Right atrium auricular region (tissue), 2 donors: ENCODE data around the gene DAPK1. TPM values are rescaled to one million over a fixed set of nuclear protein-coding genes. Genes with fewer than 3 reads are reported as not detected.

ENCODE experiments used
- DNase-seq: peaks from one replicate; pipeline ENCODE4 v3.0.0-alpha.2; 2019; ENCODE audit warnings: low spot score
- H3K27ac ChIP-seq, 2 donors: fragments of 200-600 bp; sonication (generic); 1 replicate in 1 of 2; 2 replicates in 1 of 2; pipeline ENCODE4 v1.5.1; 2016 to 2019
- H3K27me3 ChIP-seq, 2 donors: fragments of 200-600 bp; sonication (generic); one replicate each; pipeline versions ENCODE4 v1.5.1 to v1.6.0; 2017 to 2019
- H3K36me3 ChIP-seq: fragments of 200-600 bp; sonication (generic); one replicate; pipeline ENCODE4 v1.5.1; 2016
- H3K4me1 ChIP-seq, 2 donors: fragments of 200-600 bp; sonication (generic); one replicate each; pipeline versions ENCODE4 v1.5.1 to v1.6.0; 2017 to 2019
- H3K4me3 ChIP-seq, 2 donors: fragments of 200-600 bp; sonication (generic); 1 replicate in 1 of 2; 2 replicates in 1 of 2; pipeline ENCODE4 v1.5.1; 2017 to 2019; ENCODE audit warnings: mild to moderate bottlenecking in 1 of 2, moderate library complexity in 1 of 2
- H3K9me3 ChIP-seq, 2 donors: fragments of 200-600 bp; sonication (generic); one replicate each; pipeline ENCODE4 v1.5.1; 2019
- total RNA-seq, 2 donors: library from RNA; depleted of rRNA; stranded (reverse); fragments of >200 nt; gene quantifications; one replicate each; pipeline ENCODE4 v1.1.0, GENCODE V29; 2016
- TF ChIP-seq, protein P1 (sequence below), 2 donors: fragments of 200-600 bp; sonication (generic); IDR thresholded peaks; one replicate each; pipeline ENCODE4 v1.5.1; 2019; ENCODE audit warnings: antibody characterized with exemption in 2 of 2

Gene DAPK1
- total RNA-seq, 2 donors from 2014 or later, result 10.1 to 23.0 TPM

DNA sequence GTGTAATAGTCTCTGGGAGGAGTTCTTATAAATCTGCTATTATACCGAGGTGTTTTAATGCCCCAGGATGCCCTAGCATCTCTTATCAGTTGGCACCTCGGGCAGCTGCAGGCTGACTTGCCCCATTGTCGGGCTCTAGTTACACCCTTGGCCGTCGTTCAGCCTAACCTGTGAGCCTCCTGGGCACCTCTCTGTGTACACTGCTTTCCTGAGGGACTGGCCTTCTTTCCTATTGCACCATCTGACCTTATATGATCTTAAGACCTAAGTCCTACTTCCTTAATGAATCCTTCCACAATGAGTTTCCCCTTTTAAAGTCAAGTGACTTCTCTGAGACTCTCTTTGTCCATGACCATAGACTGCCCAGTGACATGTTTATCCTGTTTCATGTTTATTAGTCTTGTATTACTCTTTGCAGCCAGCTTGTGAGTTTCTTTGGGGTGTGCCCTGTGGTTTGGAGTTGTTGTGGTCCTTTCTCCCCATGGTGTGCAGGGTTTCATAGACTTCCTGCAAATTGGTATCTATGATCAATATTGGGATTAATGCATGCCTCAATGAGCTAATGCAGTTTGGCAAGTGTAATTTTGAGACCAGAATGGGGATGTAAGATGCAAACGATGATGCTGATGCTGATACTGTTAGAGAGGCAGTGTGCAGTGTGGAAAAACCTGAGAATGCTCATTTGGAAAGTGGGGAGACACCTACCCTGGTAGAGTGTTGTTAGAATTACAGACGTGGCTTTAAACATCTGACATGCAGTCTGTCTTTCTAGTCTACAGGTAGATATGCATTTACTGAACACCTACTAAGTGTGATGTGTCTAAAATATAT lies 4.9 kb downstream of the DAPK1 start:
- H3K36me3 ChIP-seq, result no peaks in the 10 kb centered on the region
- no peak for DNase-seq
- TF ChIP-seq, protein P1, sequence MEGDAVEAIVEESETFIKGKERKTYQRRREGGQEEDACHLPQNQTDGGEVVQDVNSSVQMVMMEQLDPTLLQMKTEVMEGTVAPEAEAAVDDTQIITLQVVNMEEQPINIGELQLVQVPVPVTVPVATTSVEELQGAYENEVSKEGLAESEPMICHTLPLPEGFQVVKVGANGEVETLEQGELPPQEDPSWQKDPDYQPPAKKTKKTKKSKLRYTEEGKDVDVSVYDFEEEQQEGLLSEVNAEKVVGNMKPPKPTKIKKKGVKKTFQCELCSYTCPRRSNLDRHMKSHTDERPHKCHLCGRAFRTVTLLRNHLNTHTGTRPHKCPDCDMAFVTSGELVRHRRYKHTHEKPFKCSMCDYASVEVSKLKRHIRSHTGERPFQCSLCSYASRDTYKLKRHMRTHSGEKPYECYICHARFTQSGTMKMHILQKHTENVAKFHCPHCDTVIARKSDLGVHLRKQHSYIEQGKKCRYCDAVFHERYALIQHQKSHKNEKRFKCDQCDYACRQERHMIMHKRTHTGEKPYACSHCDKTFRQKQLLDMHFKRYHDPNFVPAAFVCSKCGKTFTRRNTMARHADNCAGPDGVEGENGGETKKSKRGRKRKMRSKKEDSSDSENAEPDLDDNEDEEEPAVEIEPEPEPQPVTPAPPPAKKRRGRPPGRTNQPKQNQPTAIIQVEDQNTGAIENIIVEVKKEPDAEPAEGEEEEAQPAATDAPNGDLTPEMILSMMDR (IDR thresholded peaks at IDR 0.05), result no peak
- H3K9me3 ChIP-seq, result no peaks in the 10 kb centered on the region
- peaks cover 0 to 21% of the 10 kb centered on the region in 2 donors for H3K4me1 ChIP-seq
- no peak overlapping the region for H3K27ac ChIP-seq
- no peaks in the 10 kb centered on the region for H3K27me3 ChIP-seq
- no peak overlapping the region for H3K4me3 ChIP-seq

DNA sequence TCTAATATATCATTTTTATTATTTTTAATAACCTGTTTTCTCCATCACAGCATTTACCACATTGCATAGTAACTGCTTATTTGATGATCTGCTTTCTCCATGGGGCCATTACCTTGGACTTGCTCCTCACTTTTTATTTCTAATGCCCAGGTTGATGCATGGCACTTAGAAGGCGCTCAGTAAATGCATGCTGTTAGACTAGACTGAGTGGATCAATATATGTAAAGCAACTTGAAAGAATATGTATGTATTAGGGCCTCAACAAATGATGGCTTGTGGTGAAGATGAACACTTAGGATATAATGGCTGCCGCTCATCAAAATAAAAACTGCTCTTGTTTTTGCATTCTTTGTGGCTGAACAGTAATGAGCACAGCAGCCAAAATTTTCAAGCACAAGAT lies 5.8 kb downstream of the DAPK1 start:
- TF ChIP-seq, protein P1 (IDR thresholded peaks at IDR 0.05), result no peak
- H3K27me3 ChIP-seq, result no peaks in the 10 kb centered on the region
- DNase-seq, result no peak
- H3K4me1 ChIP-seq, result peaks cover 0 to 14% of the 10 kb centered on the region in 2 donors
- no peaks in the 10 kb centered on the region for H3K36me3 ChIP-seq
- H3K9me3 ChIP-seq, result no peaks in the 10 kb centered on the region
- H3K27ac ChIP-seq, result no peak overlapping the region
- no peak overlapping the region for H3K4me3 ChIP-seq

DNA sequence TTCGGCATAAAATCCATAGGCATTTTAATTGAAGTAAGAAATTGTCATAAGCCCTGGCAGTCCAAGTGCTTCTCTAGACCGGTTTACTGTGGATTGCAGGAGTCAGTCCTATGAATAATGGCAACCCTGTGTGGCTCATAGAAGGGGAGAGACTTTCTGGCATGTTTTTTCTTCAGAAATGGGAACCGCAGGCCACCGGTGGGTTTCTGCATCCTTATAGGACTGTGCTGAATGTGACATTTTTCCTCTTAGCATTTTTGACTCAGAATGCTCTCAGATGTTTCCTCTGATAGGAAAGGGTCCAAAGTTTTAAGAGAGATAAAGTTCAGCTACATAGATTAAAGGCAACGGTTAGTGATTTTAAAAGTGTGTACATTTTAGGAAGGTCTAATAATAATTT lies 6.3 kb downstream of the DAPK1 start:
- Histone ChIP-seq H3K27ac (no peak overlapping the region), H3K27me3 (no peaks in the 10 kb centered on the region), H3K4me3 (no peak overlapping the region), H3K36me3 (no peaks in the 10 kb centered on the region), H3K4me1 (peaks cover 0 to 9% of the 10 kb centered on the region in 2 donors), H3K9me3 (no peaks in the 10 kb centered on the region)
- TF ChIP-seq, protein P1 (IDR thresholded peaks at IDR 0.05), result no peak
- no peak for DNase-seq

DNA sequence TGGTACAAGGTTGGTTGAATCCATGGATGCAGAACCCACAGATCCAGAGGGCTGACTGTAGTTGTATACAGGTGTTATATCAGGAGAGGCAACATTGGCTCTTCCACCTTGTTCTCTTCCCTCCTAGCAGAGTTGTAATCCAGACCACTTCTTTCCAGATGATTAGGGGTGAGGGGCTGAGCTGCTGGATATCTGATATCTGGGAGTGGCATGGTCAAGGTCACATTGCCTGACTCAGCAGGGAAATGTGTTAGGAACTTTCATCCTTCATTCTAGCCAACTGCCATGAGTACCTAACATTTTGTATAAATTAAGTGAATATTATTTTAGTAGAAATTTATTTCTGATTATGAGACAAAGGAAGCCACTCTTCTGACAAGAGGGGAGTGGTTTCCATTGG lies 7.3 kb downstream of the DAPK1 start:
- Histone ChIP-seq H3K27ac (no peak overlapping the region), H3K4me3 (no peak overlapping the region), H3K9me3 (no peaks in the 10 kb centered on the region), H3K27me3 (no peaks in the 10 kb centered on the region), H3K4me1 (peaks cover 0 to 12% of the 10 kb centered on the region in 2 donors), H3K36me3 (no peaks in the 10 kb centered on the region)
- TF ChIP-seq, protein P1 (IDR thresholded peaks at IDR 0.05), result no peak
- DNase-seq, result no peak

DNA sequence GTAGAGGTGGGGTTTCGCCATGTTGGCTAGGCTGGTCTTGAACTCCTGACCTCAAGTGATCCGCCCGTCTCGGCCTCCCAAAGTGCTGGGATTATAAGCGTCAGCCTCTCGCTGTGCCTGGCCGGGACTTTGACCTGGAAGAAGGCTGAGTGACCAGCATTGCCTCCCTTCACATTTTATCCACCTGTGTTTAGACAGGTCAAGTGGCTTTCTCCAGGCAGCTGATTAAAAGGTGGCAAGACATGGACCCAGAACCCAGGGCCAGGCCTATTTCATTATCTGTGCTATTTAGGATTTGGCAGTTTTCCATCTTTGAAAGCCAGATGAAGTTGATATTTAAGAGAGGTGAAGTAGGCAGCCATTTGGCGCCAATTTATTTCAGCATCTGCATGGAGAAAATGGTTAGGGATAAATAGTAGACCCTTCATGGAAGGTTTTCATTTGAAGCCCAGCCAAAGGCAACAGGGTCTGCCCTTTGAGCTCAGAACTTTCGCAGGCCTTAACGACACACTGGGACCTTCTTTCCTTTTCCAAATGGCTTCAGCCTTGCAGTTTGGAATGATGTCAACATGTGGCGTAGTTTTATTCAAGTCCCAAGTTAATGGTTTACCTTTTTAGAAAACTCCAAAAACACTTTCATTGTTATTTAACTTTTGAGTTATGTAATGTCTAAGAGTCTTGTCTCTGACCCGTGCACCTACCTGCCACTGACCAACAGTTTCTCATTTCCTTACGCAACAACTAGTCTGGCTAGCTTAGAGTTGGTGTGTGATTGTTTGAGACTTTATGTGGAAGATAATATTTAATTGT lies 8.4 kb downstream of the DAPK1 start:
- no peaks in the 10 kb centered on the region for H3K36me3 ChIP-seq
- DNase-seq, result no peak
- peaks cover 0 to 12% of the 10 kb centered on the region in 2 donors for H3K4me1 ChIP-seq
- TF ChIP-seq, protein P1 (IDR thresholded peaks at IDR 0.05), result no peak
- H3K27ac ChIP-seq, result no peak overlapping the region
- H3K4me3 ChIP-seq, result no peak overlapping the region
- no peaks in the 10 kb centered on the region for H3K27me3 ChIP-seq
- H3K9me3 ChIP-seq, result no peaks in the 10 kb centered on the region
